DND-41 (cell line): ENCODE measurements around the gene HOATZ.

Source experiments
- ATAC-seq: fragments of 200-7000 bp; cut with Tn5 transposase; 3 replicates; pipeline ENCODE4 v1.9.1; 2021; ENCODE audit warnings: low read depth; ENCODE audit not compliant: insufficient read depth
- DNase-seq: peaks from one replicate; pipeline ENCODE4 v3.0.0-alpha.2; 2020
- H2AFZ ChIP-seq: 2 replicates; pipeline ENCODE4 v1.6.0; 2012; ENCODE audit warnings: low read depth, low read length
- H3K27ac ChIP-seq: 2 replicates; pipeline ENCODE4 v1.5.1; 2012; ENCODE audit warnings: low read length, inconsistent platforms
- H3K27me3 ChIP-seq: fragments of 200-600 bp; sonication (generic); 2 replicates; pipeline ENCODE4 v1.6.0; 2012; ENCODE audit warnings: low read length, mild to moderate bottlenecking, inconsistent platforms; ENCODE audit not compliant: insufficient read depth, poor library complexity
- H3K36me3 ChIP-seq: 2 replicates; pipeline ENCODE4 v1.5.1; 2012; ENCODE audit warnings: low read length, inconsistent platforms; ENCODE audit not compliant: insufficient read depth
- H3K4me1 ChIP-seq: 2 replicates; pipeline ENCODE4 v1.5.1; 2012; ENCODE audit warnings: mild to moderate bottlenecking, low read length; ENCODE audit not compliant: insufficient read depth
- H3K4me2 ChIP-seq: 2 replicates; pipeline ENCODE4 v1.6.0; 2012; ENCODE audit warnings: mild to moderate bottlenecking, moderate library complexity, low read length, inconsistent platforms; ENCODE audit not compliant: insufficient read depth
- H3K4me3 ChIP-seq, 2 experiments: fragments of 200-600 bp in 1 of 2; shearing (Covaris generic) in 1 of 2; 2 replicates each; pipeline ENCODE4 v1.5.1; 2012 to 2016; ENCODE audit warnings: inconsistent platforms in 2 of 2, low read length in 2 of 2, mild to moderate bottlenecking in 2 of 2, low read depth in 1 of 2, moderate library complexity in 1 of 2
- H3K79me2 ChIP-seq: 2 replicates; pipeline ENCODE4 v1.6.0; 2012; ENCODE audit warnings: low read length, inconsistent platforms; ENCODE audit not compliant: insufficient read depth
- H3K9ac ChIP-seq: 2 replicates; pipeline ENCODE4 v1.6.0; 2012; ENCODE audit warnings: low read depth, mild to moderate bottlenecking, inconsistent platforms, low read length, moderate library complexity
- H3K9me3 ChIP-seq: 2 replicates; pipeline ENCODE4 v1.5.1; 2012; ENCODE audit warnings: low read length, moderate library complexity, mild to moderate bottlenecking, inconsistent platforms; ENCODE audit not compliant: insufficient read depth, severe bottlenecking
- H4K20me1 ChIP-seq: 2 replicates; pipeline ENCODE4 v1.6.0; 2012; ENCODE audit warnings: low read length; ENCODE audit not compliant: insufficient read depth
- EZH2 ChIP-seq: IDR thresholded peaks from 3 replicates; pipeline ENCODE4 v1.6.1; 2012; ENCODE audit warnings: borderline replicate concordance, low read depth, mild to moderate bottlenecking, moderate library complexity, low read length, inconsistent platforms; ENCODE audit not compliant: severe bottlenecking
- TF ChIP-seq, protein P1 (sequence below): IDR thresholded peaks from 2 replicates; pipeline ENCODE4 v1.5.1; 2012; ENCODE audit warnings: borderline replicate concordance, low read length, moderate library complexity, mild to moderate bottlenecking; ENCODE audit not compliant: poor library complexity, severe bottlenecking; ENCODE audit errors: extremely low read depth

HOATZ gene

DNA sequence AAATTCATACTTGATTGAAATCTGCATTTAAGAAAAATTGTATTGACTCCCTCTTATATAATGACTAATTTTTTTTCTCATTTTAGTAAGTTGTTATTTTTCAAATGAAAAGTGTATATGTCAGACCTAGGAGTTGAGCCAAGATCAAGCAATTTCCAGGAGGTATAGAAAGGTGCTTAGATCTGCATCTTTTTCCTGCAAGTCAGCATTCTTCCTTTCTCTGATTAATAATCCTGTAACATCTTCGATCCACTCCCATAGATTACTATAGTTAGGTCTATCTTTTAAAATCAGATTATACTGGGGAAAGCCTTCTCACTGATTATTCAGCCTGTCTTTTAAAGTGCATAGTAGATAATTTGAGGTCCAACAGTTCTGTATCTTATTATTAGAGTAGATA is 12.7 kb downstream of the HOATZ start:
- Histone ChIP-seq H3K79me2 (no peaks in the 10 kb centered on the region), H4K20me1 (no peaks in the 10 kb centered on the region), H3K9ac (no peak overlapping the region), H3K4me3 (no peak overlapping the region), H3K36me3 (no peaks in the 10 kb centered on the region), H3K4me2 (no peak overlapping the region), H3K27me3 (peaks cover 7% of the 10 kb centered on the region), H3K27ac (no peak overlapping the region), H3K4me1 (peaks cover 7% of the 10 kb centered on the region), H3K9me3 (no peaks in the 10 kb centered on the region), H2AFZ (no peak overlapping the region)
- DNase-seq (no peak), ATAC-seq (no peak)
- no peak for TF ChIP-seq EZH2
- TF ChIP-seq, protein P1, sequence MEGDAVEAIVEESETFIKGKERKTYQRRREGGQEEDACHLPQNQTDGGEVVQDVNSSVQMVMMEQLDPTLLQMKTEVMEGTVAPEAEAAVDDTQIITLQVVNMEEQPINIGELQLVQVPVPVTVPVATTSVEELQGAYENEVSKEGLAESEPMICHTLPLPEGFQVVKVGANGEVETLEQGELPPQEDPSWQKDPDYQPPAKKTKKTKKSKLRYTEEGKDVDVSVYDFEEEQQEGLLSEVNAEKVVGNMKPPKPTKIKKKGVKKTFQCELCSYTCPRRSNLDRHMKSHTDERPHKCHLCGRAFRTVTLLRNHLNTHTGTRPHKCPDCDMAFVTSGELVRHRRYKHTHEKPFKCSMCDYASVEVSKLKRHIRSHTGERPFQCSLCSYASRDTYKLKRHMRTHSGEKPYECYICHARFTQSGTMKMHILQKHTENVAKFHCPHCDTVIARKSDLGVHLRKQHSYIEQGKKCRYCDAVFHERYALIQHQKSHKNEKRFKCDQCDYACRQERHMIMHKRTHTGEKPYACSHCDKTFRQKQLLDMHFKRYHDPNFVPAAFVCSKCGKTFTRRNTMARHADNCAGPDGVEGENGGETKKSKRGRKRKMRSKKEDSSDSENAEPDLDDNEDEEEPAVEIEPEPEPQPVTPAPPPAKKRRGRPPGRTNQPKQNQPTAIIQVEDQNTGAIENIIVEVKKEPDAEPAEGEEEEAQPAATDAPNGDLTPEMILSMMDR = no peak

DNA sequence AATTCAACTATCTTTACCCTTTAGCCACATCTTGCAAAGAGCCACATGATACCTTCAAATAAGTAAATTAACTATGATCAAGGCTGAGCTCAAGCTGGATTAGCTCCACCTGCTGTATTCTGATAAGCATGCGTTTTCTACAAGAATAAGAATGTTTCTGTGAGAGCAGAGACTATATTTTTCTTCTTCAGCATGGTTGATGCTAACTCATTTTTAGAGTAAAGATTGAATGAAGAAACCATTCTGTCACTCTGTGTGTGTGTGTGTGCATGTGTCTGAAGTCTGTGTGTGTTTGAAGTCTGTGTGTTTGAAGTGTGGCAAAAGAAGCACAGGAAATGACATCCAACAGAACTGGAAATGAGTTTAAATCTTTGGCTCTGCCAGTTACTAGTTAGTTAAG is 14.0 kb downstream of the HOATZ start:
- no peak overlapping the region for H2AFZ ChIP-seq
- peaks cover 7% of the 10 kb centered on the region for H3K4me1 ChIP-seq
- H3K4me3 ChIP-seq = no peak overlapping the region
- H3K27ac ChIP-seq = no peak overlapping the region
- no peak overlapping the region for H3K4me2 ChIP-seq
- no peak overlapping the region for H3K9ac ChIP-seq
- H3K36me3 ChIP-seq = no peaks in the 10 kb centered on the region
- DNase-seq = peak; percentile 38
- ATAC-seq = peak; percentile 89
- H4K20me1 ChIP-seq = no peaks in the 10 kb centered on the region
- no peaks in the 10 kb centered on the region for H3K9me3 ChIP-seq
- no peaks in the 10 kb centered on the region for H3K79me2 ChIP-seq
- TF ChIP-seq, protein P1 = peak; percentile 37
- TF ChIP-seq EZH2 = no peak
- H3K27me3 ChIP-seq = peaks cover under 1% of the 10 kb centered on the region

DNA sequence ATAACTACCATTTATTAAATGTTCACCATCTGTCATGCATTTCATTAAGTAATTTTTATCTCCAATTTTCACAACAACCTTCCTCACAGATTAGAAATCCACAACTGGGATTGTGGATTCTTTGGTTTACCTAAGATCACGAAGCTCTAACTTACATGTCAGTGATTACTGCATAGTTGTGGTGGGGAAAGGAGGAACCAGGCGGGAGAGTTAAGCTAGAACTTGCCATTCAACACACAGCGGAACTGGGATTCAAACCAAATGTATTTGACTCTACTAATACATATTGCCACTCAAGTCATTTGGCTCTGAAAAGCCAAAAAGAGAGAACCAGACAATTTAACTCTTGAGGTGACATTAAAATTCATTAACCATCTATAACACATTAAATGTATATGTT is 15.5 kb downstream of the HOATZ start:
- Histone ChIP-seq H3K4me1 (peaks cover 7% of the 10 kb centered on the region), H3K27ac (no peak overlapping the region), H3K27me3 (peaks cover 11% of the 10 kb centered on the region), H3K4me3 (no peak overlapping the region), H3K4me2 (no peak overlapping the region), H3K79me2 (no peaks in the 10 kb centered on the region), H2AFZ (no peak overlapping the region), H3K9ac (no peak overlapping the region), H3K9me3 (no peaks in the 10 kb centered on the region), H3K36me3 (no peaks in the 10 kb centered on the region), H4K20me1 (no peaks in the 10 kb centered on the region)
- DNase-seq = no peak
- ATAC-seq = no peak
- no peak for TF ChIP-seq EZH2
- TF ChIP-seq, protein P1 = no peak

DNA sequence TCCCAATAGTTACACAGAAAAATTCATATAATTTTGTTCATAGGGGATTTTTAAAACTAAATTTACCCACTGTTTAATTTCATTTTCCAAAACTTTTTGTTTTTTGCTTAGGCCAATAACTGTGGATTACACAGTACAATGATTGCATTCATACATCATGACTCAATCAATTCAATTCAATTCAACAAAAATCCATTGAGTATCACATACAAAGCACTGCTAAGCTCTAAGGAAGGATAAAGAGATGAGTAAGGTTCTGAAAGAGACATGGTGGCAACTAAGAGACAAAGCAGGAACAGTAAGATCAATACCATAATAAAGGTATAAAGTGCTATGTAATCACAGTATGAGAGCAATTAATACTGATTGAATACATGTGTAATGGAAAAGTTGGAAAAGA is 16.6 kb downstream of the HOATZ start:
- Histone ChIP-seq H3K4me1 (peaks cover 7% of the 10 kb centered on the region), H4K20me1 (no peaks in the 10 kb centered on the region), H3K27me3 (peaks cover 11% of the 10 kb centered on the region), H3K36me3 (no peaks in the 10 kb centered on the region), H3K9me3 (no peaks in the 10 kb centered on the region), H2AFZ (no peak overlapping the region), H3K4me3 (no peak overlapping the region), H3K79me2 (no peaks in the 10 kb centered on the region), H3K27ac (no peak overlapping the region), H3K9ac (no peak overlapping the region), H3K4me2 (no peak overlapping the region)
- no peak for TF ChIP-seq EZH2
- TF ChIP-seq, protein P1 = no peak
- no peak for DNase-seq
- no peak for ATAC-seq
